ENCODE results near the gene CCNA1.
A peak's percentile ranks its signal among the peaks of the same experiment; 100 is the strongest.

CCNA1 gene

DNA sequence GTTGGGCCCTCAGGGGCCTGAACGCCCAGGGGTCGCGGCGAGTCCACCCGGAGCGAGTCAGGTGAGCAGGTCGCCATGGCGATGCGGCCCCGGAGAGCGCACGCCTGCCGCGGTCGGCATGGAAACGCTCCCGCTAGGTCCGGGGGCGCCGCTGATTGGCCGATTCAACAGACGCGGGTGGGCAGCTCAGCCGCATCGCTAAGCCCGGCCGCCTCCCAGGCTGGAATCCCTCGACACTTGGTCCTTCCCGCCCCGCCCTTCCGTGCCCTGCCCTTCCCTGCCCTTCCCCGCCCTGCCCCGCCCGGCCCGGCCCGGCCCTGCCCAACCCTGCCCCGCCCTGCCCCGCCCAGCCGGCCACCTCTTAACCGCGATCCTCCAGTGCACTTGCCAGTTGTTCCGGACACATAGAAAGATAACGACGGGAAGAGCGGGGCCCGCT is at the start of gene CCNA1:
TSS of gene CCNA1 (plus strand) at position 390 of the 439 bp plus-strand sequence. CDS start 562 bp downstream, outside the sequence.
- no peak for DNase-seq

DNA sequence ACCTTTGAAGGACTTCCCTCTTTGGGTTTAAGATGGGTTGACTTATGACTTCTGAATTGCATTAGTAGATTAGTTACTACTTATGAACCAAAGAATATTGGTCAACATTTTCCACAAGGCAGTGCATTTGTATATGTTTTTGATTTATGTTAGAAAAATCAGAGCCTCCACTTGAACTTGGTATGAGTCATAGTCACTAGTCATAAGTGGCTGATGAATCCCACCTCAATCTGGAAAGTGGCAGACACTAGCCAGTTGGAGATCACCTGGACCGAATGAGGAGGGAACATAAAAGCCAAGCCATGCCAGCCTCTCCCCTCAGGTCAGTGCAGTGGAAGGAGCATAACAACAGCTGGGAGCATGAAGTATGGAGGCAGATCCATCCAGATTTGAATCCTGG is 46.8 kb upstream of the CCNA1 start:
- DNase-seq = no peak

DNA sequence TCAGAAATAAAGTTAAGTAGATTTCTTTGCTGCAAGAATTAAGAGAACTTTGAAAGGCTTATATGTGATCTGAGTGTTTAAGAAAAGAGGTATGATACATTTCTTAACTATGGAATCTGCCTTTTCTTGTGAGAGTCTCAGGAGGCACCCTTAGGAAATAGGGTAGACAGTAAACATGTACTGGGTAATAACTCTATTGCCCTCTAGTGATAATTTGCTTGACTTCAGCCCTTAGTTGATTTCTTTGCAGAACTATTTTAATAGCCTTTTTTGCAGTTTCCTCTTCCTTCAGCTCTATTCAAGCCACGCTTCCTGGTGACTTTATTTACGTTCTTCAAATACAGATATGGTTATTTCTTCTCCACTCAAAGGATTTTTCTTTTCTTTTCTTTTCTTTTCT is 37.0 kb upstream of the CCNA1 start:
- peak; percentile 2 to 57 for DNase-seq

DNA sequence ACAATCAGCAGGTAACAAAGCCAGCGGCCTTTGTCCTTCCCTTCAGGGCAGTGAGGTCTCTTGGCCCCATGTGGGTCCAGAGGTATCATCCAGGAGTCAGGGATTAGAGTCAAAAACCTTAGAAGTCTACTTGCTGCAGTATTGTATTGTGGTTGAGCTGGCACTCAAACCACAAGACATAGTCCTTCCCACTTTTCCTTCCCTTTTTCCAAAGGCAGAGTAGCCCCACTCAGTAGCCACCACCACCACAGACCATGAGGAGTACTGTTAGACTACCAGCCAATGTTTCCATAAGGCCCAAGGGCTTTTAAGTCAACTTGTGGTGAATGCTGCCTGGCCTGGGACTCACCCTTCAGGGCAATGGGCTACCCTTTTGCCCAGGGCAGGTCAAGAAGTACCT is 27.1 kb upstream of the CCNA1 start:
- no peak for DNase-seq

DNA sequence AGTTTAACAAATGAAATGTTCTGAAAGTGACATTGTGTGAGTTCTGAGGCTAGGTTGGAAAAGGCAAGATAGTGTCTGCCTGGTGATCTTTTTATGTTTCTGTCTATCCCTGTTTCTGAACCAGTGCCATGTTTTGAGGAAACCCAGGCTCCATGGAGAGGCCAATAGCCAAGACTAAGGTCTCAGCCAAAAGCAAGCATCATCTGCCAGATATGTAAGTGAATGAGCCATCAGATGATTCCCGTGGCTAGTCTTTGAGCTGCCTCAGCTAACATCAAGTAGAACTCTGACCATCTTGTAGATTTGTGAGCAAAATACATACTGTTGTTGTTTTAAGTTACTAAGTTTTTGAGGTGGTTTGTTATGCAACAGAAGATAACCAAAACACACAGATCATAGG is 19.6 kb upstream of the CCNA1 start:
- no peak for DNase-seq

DNA sequence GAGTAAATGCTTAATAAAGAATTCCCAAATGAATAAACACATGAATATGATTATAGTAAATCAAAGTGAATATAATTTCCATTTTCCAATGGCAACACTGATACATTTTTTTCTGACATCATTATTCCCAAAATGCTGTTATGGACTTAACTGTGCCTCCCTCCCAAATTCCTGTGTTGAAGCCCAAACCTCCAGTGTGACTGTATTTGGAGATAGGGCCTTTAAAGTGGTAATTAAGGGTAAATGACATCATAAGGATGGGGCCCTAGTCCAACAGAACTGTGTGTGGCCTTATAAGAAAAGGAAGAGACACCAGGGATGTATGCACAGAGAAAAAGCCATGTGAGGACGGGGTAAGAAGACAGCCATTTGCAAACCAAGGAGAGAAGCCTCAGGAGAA is 19.1 kb upstream of the CCNA1 start:
- DNase-seq = no peak

DNA sequence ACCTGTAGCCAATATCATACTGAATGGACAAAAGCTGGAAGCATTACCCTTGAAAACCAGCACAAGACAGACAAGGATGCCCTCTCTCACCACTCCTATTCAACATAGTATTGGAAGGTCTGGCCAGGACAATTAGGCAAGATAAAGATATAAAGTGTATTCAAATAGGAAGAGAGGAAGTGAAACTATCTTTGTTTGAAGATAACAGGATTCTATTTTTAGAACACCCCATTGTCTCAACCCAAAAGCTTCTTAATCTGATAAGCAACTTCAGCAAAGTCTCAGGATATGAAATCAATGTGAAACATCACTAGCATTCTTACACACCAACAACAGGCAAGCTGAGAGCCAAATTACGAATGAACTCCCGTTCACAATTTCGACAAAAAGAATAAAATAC is 17.8 kb upstream of the CCNA1 start:
- DNase-seq = no peak

DNA sequence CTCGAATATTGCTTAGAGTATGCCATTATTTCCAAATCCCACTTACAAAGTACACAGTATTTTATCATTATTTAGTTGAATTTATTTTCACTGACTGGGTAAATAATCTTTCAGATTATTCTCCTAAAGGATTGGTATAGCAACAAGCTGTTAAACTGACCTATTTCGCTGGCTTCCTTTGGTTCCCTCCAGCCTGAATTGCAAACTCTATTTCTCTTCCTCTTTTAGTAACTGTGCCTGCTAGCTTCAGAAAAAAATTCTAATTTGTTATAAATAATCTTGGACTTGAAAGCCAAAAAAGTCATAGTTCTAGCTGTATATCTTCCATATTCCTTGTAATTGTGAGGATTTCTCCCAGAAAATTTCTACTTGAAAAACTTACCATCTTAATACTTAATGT is 15.0 kb upstream of the CCNA1 start:
- no peak for DNase-seq

DNA sequence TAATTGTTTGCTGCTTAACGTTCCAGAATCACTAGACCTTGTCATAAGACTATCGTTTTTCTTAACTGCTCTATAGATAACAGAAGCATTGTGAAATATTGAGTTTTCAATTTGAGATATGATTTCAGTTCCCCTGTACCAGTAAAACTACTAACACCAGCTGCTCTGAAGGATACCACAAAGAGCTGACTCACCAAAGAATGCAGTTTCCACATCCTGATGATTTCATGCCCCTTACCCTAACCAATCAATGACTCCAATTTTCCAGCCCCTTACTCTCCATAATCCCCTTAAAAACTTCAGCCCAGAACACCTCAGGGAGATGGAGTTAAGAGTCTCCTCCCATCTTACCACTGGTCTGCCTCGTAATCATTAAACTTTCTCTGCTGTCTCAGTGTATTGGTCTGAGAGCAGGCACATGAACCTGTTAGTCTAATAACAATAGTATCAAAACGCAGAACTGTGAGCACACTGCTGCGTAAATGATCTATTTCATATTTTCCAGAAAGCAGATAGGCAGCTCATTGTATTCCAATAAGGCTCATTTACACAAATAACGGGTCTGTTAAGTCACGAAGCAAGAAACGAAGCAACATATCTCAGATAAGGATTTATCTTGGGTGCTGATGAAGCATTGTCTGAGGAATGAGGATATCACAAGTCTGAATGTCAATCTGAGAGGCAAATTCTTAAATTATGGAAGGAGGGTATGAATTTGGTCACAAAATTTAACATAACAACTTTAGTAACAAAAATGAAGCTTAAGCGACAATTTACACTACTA is 14.1 kb upstream of the CCNA1 start:
- peak in 1 of 2 experiments; percentile 14 for DNase-seq

DNA sequence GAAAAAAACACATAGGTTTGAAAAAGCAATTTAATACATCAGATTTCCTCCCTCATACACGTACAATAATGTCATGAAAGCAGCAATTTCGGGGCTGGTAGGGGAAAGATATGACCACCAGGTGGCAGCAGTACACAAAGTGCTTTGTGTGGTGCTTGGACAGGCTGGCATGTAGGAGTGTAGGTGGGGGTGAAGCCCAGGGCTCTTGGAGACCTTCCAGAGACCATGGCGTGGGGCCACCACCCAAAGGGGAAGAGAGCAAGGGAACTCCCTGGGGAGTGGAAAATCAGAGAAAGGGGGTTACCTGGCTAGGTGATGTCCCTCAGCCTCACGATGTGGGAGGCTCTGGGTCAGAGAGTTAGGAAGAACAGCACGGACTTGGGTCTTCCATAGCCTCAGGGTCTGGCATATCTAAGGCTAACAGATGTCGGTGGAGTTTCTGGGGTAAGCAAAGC is 11.8 kb upstream of the CCNA1 start:
- DNase-seq = peak; percentile 30 to 62

DNA sequence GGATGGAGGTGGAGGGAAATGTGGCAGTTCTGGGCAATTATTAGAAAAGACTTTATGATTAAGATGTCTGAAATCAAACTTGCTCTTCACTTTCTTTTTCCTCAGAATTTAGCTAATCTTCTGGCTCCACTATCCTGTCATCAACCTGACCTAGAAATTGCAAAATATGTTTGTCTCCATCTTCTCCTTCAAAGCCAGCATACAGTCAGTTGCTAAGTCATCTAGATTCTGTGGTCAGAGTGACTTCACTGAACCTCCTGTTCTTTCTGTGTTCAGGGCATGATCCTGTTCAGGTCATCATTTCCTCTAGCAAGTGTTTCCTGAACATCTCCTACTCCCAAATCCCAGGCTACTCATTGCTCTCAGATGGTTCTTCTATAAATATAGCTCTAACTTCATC is 10.8 kb upstream of the CCNA1 start:
- DNase-seq = no peak

DNA sequence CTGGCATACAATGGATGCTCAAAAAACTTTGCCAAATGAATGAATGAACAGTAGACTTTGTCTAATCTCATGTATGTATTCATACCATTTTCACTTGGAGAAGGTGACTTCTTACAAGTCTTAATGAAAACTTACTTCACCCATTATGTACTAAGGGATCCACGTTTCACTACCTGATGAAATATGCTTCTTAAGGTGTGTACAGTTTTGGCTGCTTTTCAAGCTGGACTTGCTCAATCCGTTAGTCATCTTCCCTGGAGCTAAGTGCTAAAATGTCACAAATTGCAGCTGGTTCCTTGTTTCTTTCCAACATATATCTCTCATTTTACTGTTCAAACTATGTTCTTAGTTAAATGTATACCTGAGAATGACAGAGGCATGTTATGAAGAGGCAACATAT is 4.2 kb upstream of the CCNA1 start:
- no peak for DNase-seq

DNA sequence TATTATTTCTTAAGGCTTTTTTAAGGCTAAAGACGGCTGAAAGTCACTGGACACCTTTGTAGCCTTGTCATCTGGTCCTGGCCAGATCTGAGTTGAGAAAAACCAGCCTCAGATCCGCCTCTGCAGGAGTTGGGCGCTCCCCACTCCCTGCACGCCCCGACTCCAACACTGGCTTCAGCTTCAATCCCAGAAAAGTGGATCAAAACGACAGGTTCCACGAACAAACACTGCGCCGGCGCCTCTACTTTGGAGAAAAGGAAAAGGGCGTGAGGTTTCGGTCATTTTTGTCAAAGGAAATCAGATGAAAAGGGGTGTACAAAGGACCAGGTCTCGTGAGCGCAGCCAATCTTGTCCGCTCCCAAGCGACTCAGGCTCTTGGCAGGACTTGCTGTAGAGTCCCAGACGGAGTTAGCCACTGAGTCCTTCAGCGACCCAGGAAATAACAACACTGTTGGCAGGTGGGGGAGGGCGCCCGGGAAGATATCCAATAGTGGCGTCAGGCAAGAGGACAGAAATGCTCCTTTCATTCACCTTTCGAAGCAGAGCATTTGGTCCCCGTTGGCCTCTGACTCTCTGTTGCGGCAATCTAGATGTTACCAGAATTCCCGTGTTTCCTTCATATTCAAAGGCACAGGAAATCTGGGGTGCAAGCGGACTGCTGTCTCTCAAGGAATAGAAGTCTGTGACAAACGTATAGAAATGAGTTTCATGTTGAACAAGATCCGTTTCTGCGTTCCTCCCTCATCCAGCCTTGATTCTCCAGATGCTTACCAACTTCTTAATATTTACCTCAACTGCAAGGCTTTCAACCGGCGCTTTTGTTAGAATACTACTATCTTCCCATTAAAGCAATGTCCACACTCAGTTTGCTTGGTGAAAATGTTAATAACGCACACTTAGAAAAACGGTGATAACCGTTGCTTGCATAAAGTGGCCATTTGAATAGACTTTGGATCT is 1.8 kb upstream of the CCNA1 start:
- DNase-seq = no peak

DNA sequence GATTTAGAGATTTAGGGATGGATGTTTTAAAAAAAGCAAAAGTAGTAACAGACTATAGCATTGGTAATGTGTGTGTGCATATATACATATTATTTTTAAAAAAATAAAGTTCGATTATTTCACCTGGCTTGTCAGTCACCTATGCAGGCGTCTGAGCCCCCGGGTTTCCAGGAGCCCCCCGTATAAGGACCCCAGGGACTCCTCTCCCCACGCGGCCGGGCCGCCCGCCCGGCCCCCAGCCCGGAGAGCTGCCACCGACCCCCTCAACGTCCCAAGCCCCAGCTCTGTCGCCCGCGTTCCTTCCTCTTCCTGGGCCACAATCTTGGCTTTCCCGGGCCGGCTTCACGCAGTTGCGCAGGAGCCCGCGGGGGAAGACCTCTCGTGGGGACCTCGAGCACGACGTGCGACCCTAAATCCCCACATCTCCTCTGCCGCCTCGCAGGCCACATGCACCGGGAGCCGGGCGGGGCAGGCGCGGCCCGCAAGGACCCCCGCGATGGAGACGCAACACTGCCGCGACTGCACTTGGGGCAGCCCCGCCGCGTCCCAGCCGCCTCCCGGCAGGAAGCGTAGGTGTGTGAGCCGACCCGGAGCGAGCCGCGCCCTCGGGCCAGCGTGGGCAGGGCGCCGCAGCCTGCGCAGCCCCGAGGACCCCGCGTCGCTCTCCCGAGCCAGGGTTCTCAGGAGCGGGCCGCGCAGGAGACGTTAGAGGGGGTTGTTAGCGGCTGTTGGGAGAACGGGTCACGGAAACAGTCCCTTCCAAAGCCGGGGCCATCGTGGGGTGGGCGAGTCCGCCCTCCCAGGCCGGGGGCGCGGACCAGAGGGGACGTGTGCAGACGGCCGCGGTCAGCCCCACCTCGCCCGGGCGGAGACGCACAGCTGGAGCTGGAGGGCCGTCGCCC is 840 bp upstream of the CCNA1 start:
- no peak for DNase-seq

DNA sequence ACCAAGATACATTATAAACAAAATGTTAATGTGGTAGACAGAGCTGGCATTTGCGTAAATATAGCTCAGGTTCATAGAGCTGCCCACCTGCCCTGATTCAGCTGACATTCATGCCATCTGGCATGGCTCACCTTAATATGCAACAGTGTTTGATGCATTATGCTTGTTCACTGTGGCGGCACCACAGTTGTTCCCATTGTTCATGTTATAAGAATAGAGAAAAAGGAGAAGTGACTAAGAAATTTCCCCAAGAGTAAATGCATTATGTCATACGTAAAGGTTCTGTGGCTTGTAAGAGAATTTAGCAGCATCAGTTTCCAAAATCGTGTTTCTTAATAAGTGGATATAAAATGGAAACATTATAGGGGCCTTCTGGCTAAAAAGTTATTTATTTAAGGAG is 4.5 kb downstream of the CCNA1 start:
- DNase-seq = no peak

DNA sequence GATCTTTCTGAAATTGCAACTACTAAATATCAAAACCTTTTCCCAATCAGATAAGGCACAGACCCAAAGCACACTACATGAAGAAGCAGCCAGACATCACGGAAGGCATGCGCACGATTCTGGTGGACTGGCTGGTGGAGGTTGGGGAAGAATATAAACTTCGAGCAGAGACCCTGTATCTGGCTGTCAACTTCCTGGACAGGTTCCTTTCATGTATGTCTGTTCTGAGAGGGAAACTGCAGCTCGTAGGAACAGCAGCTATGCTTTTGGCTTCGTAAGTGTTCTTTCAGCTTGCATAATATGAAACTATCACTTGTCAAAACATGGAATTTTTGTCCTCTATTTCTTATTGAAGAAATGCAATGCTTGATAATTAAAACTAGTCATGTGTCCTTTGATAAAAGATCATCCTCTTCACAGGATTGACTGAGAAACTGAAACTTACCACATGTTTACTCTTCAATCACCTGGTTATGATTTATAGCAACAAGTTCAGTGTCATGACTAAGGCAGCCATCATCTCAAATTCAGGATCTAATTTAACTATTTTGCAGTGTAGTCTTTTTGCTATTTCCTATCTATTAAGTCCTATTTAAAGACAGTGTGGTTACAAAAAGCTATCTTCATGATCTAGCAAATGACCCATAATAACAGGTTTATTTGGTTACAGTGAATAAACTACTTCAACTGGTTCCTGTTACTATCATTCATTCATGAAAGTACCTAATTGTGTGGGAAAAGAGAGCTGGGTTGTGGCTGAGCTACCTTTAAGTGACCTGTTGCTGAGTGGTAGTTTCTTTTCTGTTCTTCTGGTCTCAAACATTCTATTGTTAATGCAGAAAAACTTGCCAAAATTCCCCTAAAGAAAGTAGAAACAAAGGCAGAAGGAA is 6.5 kb downstream of the CCNA1 start:
- DNase-seq = no peak

DNA sequence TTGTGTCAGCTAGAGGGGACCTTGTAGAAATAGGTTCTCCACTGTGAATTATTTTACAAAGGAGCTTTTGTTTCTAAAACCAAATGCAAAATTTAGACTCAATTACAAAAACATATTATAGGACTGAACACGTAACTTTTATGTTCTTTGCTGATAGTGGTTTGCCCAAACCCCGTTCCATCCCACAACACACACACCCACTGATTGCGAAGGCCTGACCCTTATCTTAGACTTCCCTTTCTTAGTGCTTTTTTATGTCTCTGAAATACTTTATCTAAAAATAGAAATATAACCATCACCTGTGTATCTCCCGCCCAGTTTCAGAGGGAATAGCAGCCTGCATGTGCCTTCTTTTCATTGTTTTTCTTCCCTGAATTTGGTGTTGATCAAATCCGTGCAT is 13.0 kb downstream of the CCNA1 start:
- no peak for DNase-seq

DNA sequence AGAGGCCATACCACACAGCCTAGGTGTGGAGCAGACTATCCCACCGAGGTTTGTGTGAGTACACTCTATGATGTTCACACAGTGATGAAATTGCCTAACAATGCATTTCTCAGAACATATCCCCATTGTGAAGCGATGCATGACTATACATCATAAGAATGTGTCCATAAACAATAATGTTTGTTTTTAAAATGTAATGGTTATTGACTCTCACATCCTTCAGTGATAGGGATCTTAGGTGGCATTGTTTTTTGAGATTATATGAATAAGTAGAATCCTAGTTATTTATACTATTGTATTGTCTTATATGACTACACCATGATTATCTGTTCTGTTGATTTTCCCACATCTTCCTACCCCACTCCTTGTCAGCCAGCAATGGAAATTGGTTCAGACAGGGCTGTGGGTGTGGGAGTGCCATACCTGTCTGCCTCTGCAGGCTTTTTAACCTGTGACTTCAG is 13.6 kb downstream of the CCNA1 start:
- DNase-seq = no peak

DNA sequence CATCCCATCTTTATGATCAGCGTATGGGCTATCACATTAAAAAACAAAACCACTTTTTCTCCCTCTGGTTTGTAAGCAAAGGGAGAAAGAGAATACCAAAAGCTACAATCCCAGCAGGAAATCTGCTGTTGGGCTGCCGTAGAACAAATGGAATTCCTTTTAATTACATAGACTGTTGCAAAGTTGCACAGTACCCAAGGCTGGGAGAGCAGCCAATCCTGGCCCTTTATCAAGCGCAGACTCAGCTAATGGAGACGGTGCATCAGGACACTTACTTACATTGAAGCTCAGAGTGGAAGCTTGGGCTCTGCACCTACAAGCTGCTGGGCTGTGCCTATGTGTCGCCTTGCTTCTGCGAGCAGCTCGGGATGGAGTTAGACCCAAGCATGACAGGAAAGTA is 15.2 kb downstream of the CCNA1 start:
- DNase-seq = no peak

DNA sequence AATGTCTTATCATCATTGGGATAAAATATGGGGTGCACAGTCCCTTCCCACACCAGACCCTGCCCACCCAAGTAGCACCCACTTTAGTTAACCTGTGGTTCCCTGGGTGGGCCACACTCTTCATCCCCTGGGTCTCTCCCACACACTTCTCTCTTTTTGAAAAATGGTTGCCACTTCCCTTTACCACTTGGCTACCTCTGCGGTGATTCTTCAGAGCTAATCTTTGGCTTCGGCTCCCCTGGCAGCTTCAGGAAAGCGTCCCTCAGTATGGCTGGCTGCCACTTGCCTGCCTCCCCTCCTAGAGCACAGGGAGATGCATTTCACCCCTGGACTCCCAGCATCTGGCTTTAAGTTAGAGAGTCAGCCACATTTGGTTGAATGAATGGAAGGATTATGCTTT is 18.2 kb downstream of the CCNA1 start:
- no peak for DNase-seq

DNA sequence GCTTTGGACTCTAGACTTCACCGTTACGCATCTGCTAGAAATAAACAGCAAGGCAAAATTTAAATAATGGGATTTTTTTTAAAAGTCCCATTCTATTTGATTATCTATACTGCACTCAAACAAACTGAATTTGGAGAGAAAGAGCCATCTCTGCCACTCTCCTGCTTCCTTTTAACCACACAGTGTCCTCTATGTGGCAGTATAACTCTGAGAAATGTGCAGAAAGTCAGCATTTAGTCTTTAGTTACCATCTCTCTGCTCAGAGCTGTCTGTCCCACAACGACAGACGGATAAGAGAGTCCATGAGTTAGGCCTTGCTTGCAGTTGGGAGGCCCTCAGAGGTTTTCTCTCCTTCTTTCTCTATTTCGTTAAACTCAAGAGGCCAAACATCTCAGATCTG is 21.2 kb downstream of the CCNA1 start:
- DNase-seq = peak in 1 of 2 experiments; percentile 27

DNA sequence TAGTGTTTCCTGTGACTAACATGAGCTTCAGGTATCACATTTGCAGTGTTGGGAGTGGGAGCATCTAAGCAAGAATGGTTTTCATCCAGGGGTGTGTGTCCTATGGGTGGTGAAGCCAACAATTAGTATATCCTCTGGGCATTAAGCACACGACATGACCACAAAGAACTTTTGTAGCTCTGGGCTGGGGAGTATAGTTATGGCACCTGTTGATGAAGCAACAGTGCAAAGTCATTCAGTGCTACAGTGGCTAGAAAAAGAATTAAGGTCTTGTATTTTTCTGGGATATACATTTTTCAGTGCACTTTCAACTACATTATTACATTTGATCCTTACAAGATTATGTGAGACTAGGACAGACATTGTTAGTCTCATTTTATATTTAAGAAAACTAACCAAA is 21.8 kb downstream of the CCNA1 start:
- DNase-seq = no peak
